Tibial nerve (tissue), 4 donors: ENCODE measurements around the gene NCDN. TPM values are rescaled to one million over a fixed set of nuclear protein-coding genes. Genes with fewer than 3 reads are reported as not detected.

ENCODE experiments used
- DNase-seq, 2 donors: peaks; one replicate each; pipeline ENCODE4 v3.0.0-alpha.2; 2019; ENCODE audit warnings: low spot score in 2 of 2
- H3K27ac ChIP-seq, 4 donors: fragments of 200-600 bp; sonication (generic) in 3 of 4; one replicate each; pipeline ENCODE4 v1.5.1; 2017 to 2019; ENCODE audit warnings: mild to moderate bottlenecking in 1 of 4
- H3K27me3 ChIP-seq, 2 donors: fragments of 200-600 bp; sonication (generic) in 1 of 2; one replicate each; pipeline versions ENCODE4 v1.5.1 to v1.6.0; 2017 to 2019
- H3K36me3 ChIP-seq, 3 donors: fragments of 200-600 bp; sonication (generic); one replicate each; pipeline ENCODE4 v1.5.1; 2018 to 2019
- H3K4me1 ChIP-seq, 4 donors: fragments of 200-600 bp; sonication (generic) in 3 of 4; one replicate each; pipeline ENCODE4 v1.5.1; 2017 to 2019
- H3K4me3 ChIP-seq, 4 donors: fragments of 200-600 bp; sonication (generic) in 3 of 4; one replicate each; pipeline ENCODE4 v1.5.1; 2017 to 2019; ENCODE audit warnings: mild to moderate bottlenecking in 1 of 4, moderate library complexity in 1 of 4
- H3K9me3 ChIP-seq, 4 donors: fragments of 200-600 bp; sonication (generic) in 3 of 4; one replicate each; pipeline ENCODE4 v1.5.1; 2017 to 2019
- CTCF ChIP-seq, 5 experiments: fragments of 200-600 bp in 3 of 5; fragments of 450-650 bp in 2 of 5; sonication (generic) in 3 of 5; IDR thresholded peaks; one replicate each; pipeline ENCODE4 v1.5.1; 2016 to 2019; ENCODE audit warnings: antibody characterized with exemption in 5 of 5, mild to moderate bottlenecking in 3 of 5, moderate library complexity in 2 of 5
- EP300 ChIP-seq, 2 donors: sonication (generic); formaldehyde crosslinking; IDR thresholded peaks; one replicate each; pipeline ENCODE4 v1.6.1; 2017; ENCODE audit warnings: antibody characterized with exemption in 2 of 2, mild to moderate bottlenecking in 1 of 2
- POLR2A ChIP-seq, 2 donors: fragments of 450-650 bp; IDR thresholded peaks; one replicate each; pipeline ENCODE4 v1.6.1; 2017; ENCODE audit warnings: antibody characterized with exemption in 2 of 2, mild to moderate bottlenecking in 2 of 2, moderate library complexity in 2 of 2
- WGBS, 2 donors: methylation state at CpG; one replicate each; pipeline ENCODE4 v1.1.5; 2018; 5-methylcytosine and 5-hydroxymethylcytosine counted together
- total RNA-seq, 4 donors: library from RNA; depleted of rRNA; stranded (reverse); fragments of >200 nt; gene quantifications; one replicate each; pipeline ENCODE4 v1.1.0, GENCODE V29; 2016

Gene NCDN
- total RNA-seq, 4 donors from 2014 or later: 25.9 to 36.9 (median 29.3) TPM

GRCh38 chr1:35539073-35539823 lies 18.4 kb upstream of the NCDN start:
- H3K27ac ChIP-seq: peak overlapping the region in 3 of 4 donors; percentile 44 to 83 (median 67)
- TF ChIP-seq EP300 (IDR thresholded peaks at IDR 0.05): no peak
- no peak for TF ChIP-seq CTCF (IDR thresholded peaks at IDR 0.05)
- TF ChIP-seq POLR2A (IDR thresholded peaks at IDR 0.05): no peak
- 39 to 56% methylated on average over 6 of the region's 6 CpGs for WGBS, 2 donors
- no peaks in the 10 kb centered on the region for H3K36me3 ChIP-seq
- H3K4me1 ChIP-seq: peaks cover 0 to 84% (median 46%) of the 10 kb centered on the region in 4 donors
- no peaks in the 10 kb centered on the region for H3K27me3 ChIP-seq
- H3K9me3 ChIP-seq: no peaks in the 10 kb centered on the region
- DNase-seq: no peak
- no peak overlapping the region for H3K4me3 ChIP-seq

- Histone ChIP-seq H3K27ac (peak overlapping the region in 2 of 4 donors; percentile 67 to 83), H3K36me3 (no peaks in the 10 kb centered on the region), H3K4me3 (no peak overlapping the region), H3K4me1 (peaks cover 0 to 85% (median 48%) of the 10 kb centered on the region in 4 donors), H3K9me3 (no peaks in the 10 kb centered on the region), H3K27me3 (no peaks in the 10 kb centered on the region)
- 15 to 19% methylated on average over 1 of the region's 1 CpG for WGBS, 2 donors
- no peak for DNase-seq
- TF ChIP-seq POLR2A (IDR thresholded peaks at IDR 0.05) (no peak), CTCF (IDR thresholded peaks at IDR 0.05) (no peak), EP300 (IDR thresholded peaks at IDR 0.05) (no peak)
These were observed 17.8 kb upstream of the NCDN start for GRCh38 chr1:35539824-35540261.

- no peak overlapping the region for H3K4me3 ChIP-seq
- peak in 4 of 5 experiments; percentile 15 to 36 (median 32) for TF ChIP-seq CTCF (IDR thresholded peaks at IDR 0.05)
- TF ChIP-seq POLR2A (IDR thresholded peaks at IDR 0.05): no peak
- no peak for TF ChIP-seq EP300 (IDR thresholded peaks at IDR 0.05)
- WGBS, 2 donors: 35 to 58% methylated on average over 3 of the region's 3 CpGs
These were observed 12.6 kb upstream of the NCDN start for GRCh38 chr1:35544976-35545375.

GRCh38 chr1:35546614-35547013 lies 11.0 kb upstream of the NCDN start:
- no peaks in the 10 kb centered on the region for H3K9me3 ChIP-seq
- no peaks in the 10 kb centered on the region for H3K27me3 ChIP-seq
- no peak overlapping the region for H3K27ac ChIP-seq
- H3K36me3 ChIP-seq: peaks cover 0 to 22% (median 0%) of the 10 kb centered on the region in 3 donors
- 98 to 100% methylated on average over 1 of the region's 1 CpG for WGBS, 2 donors
- H3K4me3 ChIP-seq: no peak overlapping the region
- peaks cover 0 to 51% (median 12%) of the 10 kb centered on the region in 4 donors for H3K4me1 ChIP-seq
- TF ChIP-seq EP300 (IDR thresholded peaks at IDR 0.05): no peak
- TF ChIP-seq CTCF (IDR thresholded peaks at IDR 0.05): no peak
- no peak for TF ChIP-seq POLR2A (IDR thresholded peaks at IDR 0.05)
- DNase-seq: no peak

More at GRCh38 chr1:35544976-35545375, 12.6 kb upstream of the NCDN start:
- Histone ChIP-seq H3K4me1 (peaks cover 0 to 59% (median 24%) of the 10 kb centered on the region in 4 donors), H3K36me3 (peaks cover 0 to 11% (median 0%) of the 10 kb centered on the region in 3 donors), H3K9me3 (no peaks in the 10 kb centered on the region), H3K27ac (peak overlapping the region in 3 of 4 donors; percentile 13 to 27 (median 14)), H3K27me3 (no peaks in the 10 kb centered on the region)
- peak in 1 of 2 donors; percentile 48 for DNase-seq

- DNase-seq: no peak
- Histone ChIP-seq H3K36me3 (peaks cover 0 to 37% (median 6%) of the 10 kb centered on the region in 3 donors), H3K4me3 (no peak overlapping the region), H3K9me3 (no peaks in the 10 kb centered on the region), H3K27me3 (no peaks in the 10 kb centered on the region), H3K27ac (peak overlapping the region in 2 of 4 donors; percentile 46 to 98), H3K4me1 (peaks cover 0 to 59% (median 30%) of the 10 kb centered on the region in 4 donors)
- WGBS, 2 donors: 51 to 58% methylated on average over 2 of the region's 2 CpGs
- no peak for TF ChIP-seq POLR2A (IDR thresholded peaks at IDR 0.05)
- no peak for TF ChIP-seq CTCF (IDR thresholded peaks at IDR 0.05)
- TF ChIP-seq EP300 (IDR thresholded peaks at IDR 0.05): no peak
These were observed 3.7 kb upstream of the NCDN start for GRCh38 chr1:35553851-35554250.
